ENCODE data around the gene MRPL12. TPM values are rescaled to one million over a fixed set of nuclear protein-coding genes. Genes with fewer than 3 reads are reported as not detected.

Gene MRPL12
- total RNA-seq, 1 experiment from 2014 or later, result 140 TPM

DNA sequence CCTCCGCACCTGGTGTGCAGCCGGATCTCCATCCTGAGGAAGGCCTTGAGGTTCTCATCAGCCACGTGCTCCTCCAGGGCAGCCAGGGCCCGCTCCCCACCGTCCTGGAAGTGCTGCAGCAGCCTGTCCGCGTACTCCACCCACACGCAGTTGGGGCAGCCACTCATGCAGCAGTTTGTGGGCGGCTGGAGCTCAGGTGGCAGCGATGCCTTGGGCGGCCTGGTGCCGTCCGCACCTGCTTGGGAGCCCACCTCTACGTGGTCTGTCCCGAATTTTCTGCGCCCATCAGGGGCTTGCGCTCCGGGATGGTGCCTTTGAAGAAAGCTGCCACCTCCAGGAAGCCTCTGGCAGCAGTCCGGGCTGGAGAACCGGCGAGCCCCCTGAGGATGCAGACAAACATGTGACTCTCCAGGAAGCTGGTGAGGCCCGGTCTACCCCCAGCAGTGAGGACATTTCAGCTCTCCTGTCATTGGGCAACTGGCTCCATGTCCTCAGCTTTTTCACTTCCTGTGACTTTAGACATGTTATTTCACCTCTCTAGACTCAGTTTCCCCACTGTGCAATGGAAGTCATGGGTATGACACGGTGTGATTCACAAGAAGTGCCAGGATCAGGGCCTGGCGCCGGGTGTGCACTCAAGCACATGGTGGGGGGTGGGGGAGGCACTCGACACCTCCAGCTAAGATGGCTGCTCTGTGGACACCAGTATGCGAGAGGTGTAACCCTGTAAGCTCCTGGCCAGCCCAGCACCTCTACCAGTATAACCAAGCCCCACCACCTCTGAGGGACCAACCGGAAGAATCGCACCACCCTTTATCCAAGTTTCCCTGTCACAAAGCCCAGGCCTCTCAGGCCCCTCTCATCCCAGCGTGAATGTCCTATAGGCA is 37.7 kb upstream of the MRPL12 start:
- Mint-ChIP-seq H3K9me3 (no peaks in the 10 kb centered on the region), H3K4me3 (peak overlapping the region; percentile 97), H3K27ac (peak overlapping the region; percentile 24 to 98 (median 81); a peak in 6 of 7 replicates), H3K27me3 (ENCODE audit: low read depth) (no peaks in the 10 kb centered on the region), H3K36me3 (ENCODE audit: insufficient read depth in 1 of 3, low read depth in 3 of 3) (peaks cover 26 to 43% (median 42%) of the 10 kb centered on the region in 3 experiments; a peak in 6 of 7 replicates), H3K4me1 (peaks cover 18 to 19% of the 10 kb centered on the region in 2 experiments)
- Histone ChIP-seq H3K27ac (ENCODE audit: insufficient read length, low read depth, low read length) (no peak overlapping the region), H3K9me3 (ENCODE audit: control insufficient read depth, low read depth, low read length) (no peaks in the 10 kb centered on the region), H3K56ac (ENCODE audit: insufficient read length, low read depth, low read length) (no peak overlapping the region), H3K23ac (ENCODE audit: insufficient read length, low read depth, low read length) (no peak overlapping the region), H4K8ac (replicated peaks; ENCODE audit: insufficient read length, low read depth, low read length) (no peak overlapping the region), H3K4me2 (ENCODE audit: insufficient read depth, insufficient read length, low read length) (peak overlapping the region; percentile 74), H3K14ac (ENCODE audit: insufficient read depth, low read length) (no peak overlapping the region), H4K91ac (ENCODE audit: insufficient read length, low read depth, low read length) (no peak overlapping the region), H3K79me2 (ENCODE audit: insufficient read depth, low read length) (peaks cover 4% of the 10 kb centered on the region; the same call in 1 of the 2 replicates), H2BK12ac (ENCODE audit: insufficient read length, low read depth, low read length) (no peak overlapping the region), H3K27me3 (ENCODE audit: insufficient read depth, low read length) (no peaks in the 10 kb centered on the region), H2BK5ac (ENCODE audit: insufficient read length, low read length) (no peak overlapping the region), H3K4ac (ENCODE audit: low read depth, low read length) (no peak overlapping the region), H2BK15ac (ENCODE audit: low read depth, low read length) (no peak overlapping the region), H3T11ph (ENCODE audit: low read length) (no peak overlapping the region), H3K4me1 (ENCODE audit: insufficient read depth, low read length) (peaks cover 2% of the 10 kb centered on the region; the same call in 1 of the 2 replicates), H3K9ac (ENCODE audit: extremely low read depth, insufficient read length, low read length) (peak overlapping the region; percentile 54), H4K20me1 (ENCODE audit: control insufficient read depth, insufficient read depth, insufficient read length) (no peaks in the 10 kb centered on the region), H3K18ac (ENCODE audit: insufficient read length, low read depth, low read length) (no peak overlapping the region), H2AFZ (ENCODE audit: low read length) (no peak overlapping the region), H2BK120ac (ENCODE audit: low read depth, low read length, poor library complexity, severe bottlenecking) (no peak overlapping the region), H4K5ac (ENCODE audit: insufficient read length, low read depth, low read length) (no peak overlapping the region), H2AK5ac (ENCODE audit: insufficient read length, low read length) (no peak overlapping the region), H2BK20ac (ENCODE audit: low read depth, low read length, poor library complexity, severe bottlenecking) (no peak overlapping the region), H3K23me2 (ENCODE audit: insufficient read length, low read depth, low read length, poor library complexity, severe bottlenecking) (peaks cover 3% of the 10 kb centered on the region), H3K79me1 (ENCODE audit: insufficient read depth, low read depth, low read length, poor library complexity, severe bottlenecking) (peaks cover 9% of the 10 kb centered on the region)
- TF ChIP-seq, protein P1, sequence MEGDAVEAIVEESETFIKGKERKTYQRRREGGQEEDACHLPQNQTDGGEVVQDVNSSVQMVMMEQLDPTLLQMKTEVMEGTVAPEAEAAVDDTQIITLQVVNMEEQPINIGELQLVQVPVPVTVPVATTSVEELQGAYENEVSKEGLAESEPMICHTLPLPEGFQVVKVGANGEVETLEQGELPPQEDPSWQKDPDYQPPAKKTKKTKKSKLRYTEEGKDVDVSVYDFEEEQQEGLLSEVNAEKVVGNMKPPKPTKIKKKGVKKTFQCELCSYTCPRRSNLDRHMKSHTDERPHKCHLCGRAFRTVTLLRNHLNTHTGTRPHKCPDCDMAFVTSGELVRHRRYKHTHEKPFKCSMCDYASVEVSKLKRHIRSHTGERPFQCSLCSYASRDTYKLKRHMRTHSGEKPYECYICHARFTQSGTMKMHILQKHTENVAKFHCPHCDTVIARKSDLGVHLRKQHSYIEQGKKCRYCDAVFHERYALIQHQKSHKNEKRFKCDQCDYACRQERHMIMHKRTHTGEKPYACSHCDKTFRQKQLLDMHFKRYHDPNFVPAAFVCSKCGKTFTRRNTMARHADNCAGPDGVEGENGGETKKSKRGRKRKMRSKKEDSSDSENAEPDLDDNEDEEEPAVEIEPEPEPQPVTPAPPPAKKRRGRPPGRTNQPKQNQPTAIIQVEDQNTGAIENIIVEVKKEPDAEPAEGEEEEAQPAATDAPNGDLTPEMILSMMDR (conservative IDR thresholded peaks at IDR 0.05), result no peak
- no CpG with 5 or more reads among the region's 30 CpGs for WGBS (ENCODE audit: extremely low coverage, insufficient read length, low lambda C conversion rate)
- peak; percentile 35 for DNase-seq

Data from H9 (cell line).